ENCODE results near the gene DPH7.

- no peak for TF ChIP-seq POLR2AphosphoS5 (IDR thresholded peaks at IDR 0.05)
- TF ChIP-seq, protein P1, sequence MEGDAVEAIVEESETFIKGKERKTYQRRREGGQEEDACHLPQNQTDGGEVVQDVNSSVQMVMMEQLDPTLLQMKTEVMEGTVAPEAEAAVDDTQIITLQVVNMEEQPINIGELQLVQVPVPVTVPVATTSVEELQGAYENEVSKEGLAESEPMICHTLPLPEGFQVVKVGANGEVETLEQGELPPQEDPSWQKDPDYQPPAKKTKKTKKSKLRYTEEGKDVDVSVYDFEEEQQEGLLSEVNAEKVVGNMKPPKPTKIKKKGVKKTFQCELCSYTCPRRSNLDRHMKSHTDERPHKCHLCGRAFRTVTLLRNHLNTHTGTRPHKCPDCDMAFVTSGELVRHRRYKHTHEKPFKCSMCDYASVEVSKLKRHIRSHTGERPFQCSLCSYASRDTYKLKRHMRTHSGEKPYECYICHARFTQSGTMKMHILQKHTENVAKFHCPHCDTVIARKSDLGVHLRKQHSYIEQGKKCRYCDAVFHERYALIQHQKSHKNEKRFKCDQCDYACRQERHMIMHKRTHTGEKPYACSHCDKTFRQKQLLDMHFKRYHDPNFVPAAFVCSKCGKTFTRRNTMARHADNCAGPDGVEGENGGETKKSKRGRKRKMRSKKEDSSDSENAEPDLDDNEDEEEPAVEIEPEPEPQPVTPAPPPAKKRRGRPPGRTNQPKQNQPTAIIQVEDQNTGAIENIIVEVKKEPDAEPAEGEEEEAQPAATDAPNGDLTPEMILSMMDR (IDR thresholded peaks at IDR 0.05) = no peak
Observed at GRCh38 chr9:137530331-137530730, 48.4 kb downstream of the DPH7 start.
